CD4-positive, alpha-beta T cell treated with Interleukin-12 subunit alpha and Interleukin-12 subunit beta, for 1 hour (primary cell): ENCODE data around the gene TSPAN31.
"Not testable (repeated sequence)": the region's sequence is repeated elsewhere in the genome, so short reads cannot be mapped to it uniquely, and the experiment has no call there.

Experiments used
- DNase-seq: peaks from one replicate; pipeline ENCODE4 v3.0.0-alpha.2; 2020

The TSPAN31 gene

GRCh38 chr12:57744777-57745484 lies at the start of gene TSPAN31:
Gene TSPAN31, plus strand, starts transcription at chr12:57745039. Its CDS starts 116 bp downstream, at chr12:57745155.
- peak; percentile 96 for DNase-seq

GRCh38 chr12:57695770-57696432 lies 48.9 kb upstream of the TSPAN31 start:
- no peak for DNase-seq

GRCh38 chr12:57697076-57697475 lies 47.8 kb upstream of the TSPAN31 start:
- DNase-seq, result no peak

- no peak for DNase-seq
Measured at GRCh38 chr12:57698414-57698813, 46.4 kb upstream of the TSPAN31 start.

- DNase-seq, result no peak
Measured at GRCh38 chr12:57700317-57700716, 44.5 kb upstream of the TSPAN31 start.

GRCh38 chr12:57707250-57707649 lies 37.6 kb upstream of the TSPAN31 start:
- DNase-seq, result no peak

GRCh38 chr12:57708296-57708695 lies 36.5 kb upstream of the TSPAN31 start:
- no peak for DNase-seq

GRCh38 chr12:57712701-57713100 lies 32.1 kb upstream of the TSPAN31 start:
- no peak for DNase-seq

GRCh38 chr12:57713209-57713608 lies 31.6 kb upstream of the TSPAN31 start:
- DNase-seq, result no peak

- not testable (repeated sequence) for DNase-seq
Measured at GRCh38 chr12:57715036-57715748, 29.6 kb upstream of the TSPAN31 start.

- no peak for DNase-seq
Measured at GRCh38 chr12:57715786-57716185, 29.1 kb upstream of the TSPAN31 start.

GRCh38 chr12:57716305-57716704 lies 28.5 kb upstream of the TSPAN31 start:
- DNase-seq, result no peak

- DNase-seq, result no peak
Measured at GRCh38 chr12:57717131-57717530, 27.7 kb upstream of the TSPAN31 start.

- DNase-seq, result no peak
Measured at GRCh38 chr12:57717846-57718640, 26.8 kb upstream of the TSPAN31 start.

- no peak for DNase-seq
Measured at GRCh38 chr12:57718641-57719528, 26.0 kb upstream of the TSPAN31 start.

- no peak for DNase-seq
Measured at GRCh38 chr12:57719777-57720605, 24.8 kb upstream of the TSPAN31 start.

- no peak for DNase-seq
Measured at GRCh38 chr12:57720606-57721595, 23.9 kb upstream of the TSPAN31 start.

- not testable (repeated sequence) for DNase-seq
Measured at GRCh38 chr12:57721846-57722608, 22.8 kb upstream of the TSPAN31 start.
